ENCODE data around the gene MXRA8.

The MXRA8 gene

DNA sequence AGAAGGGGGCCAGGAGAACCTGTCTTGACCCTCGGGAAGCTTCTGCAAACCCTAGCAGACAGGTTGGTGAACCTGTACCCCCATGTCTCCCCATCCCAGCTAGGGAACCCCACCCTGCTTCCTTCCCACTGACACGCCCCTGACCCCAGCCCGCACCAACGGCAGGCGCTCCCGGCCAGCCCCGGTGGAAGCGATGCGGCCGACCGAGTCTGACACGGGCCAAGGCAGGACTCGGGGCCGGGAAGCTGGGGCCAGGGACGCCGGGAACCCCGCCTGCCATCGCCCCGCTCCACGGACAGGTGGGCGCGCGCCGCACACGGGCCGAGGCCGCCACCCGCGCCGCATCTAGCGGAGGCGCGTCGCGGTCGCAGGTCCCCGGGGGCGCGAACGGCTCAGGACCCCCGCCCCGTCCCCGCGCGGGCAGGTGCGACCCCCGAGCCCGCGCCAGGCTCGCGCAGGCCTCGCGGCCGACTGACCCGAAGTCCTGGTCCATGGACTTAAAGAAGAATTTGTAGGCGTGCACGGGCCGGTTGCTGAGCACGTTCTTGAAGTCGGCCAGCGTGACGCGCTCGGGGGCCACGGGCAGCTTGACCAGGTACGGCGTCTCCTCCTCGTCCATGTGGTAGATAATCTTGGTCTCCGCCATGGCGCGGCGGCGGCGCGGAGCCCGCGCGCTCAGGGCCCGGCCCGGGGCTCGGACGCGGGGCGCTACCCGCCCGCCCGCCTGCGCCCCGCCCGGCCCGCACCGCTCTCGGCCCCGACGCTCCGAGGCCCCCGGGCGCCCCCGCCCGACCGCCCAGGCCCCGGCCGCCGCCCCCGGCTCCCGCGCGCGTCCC is 9.7 kb downstream of the MXRA8 start:
- no peak for DNase-seq

DNA sequence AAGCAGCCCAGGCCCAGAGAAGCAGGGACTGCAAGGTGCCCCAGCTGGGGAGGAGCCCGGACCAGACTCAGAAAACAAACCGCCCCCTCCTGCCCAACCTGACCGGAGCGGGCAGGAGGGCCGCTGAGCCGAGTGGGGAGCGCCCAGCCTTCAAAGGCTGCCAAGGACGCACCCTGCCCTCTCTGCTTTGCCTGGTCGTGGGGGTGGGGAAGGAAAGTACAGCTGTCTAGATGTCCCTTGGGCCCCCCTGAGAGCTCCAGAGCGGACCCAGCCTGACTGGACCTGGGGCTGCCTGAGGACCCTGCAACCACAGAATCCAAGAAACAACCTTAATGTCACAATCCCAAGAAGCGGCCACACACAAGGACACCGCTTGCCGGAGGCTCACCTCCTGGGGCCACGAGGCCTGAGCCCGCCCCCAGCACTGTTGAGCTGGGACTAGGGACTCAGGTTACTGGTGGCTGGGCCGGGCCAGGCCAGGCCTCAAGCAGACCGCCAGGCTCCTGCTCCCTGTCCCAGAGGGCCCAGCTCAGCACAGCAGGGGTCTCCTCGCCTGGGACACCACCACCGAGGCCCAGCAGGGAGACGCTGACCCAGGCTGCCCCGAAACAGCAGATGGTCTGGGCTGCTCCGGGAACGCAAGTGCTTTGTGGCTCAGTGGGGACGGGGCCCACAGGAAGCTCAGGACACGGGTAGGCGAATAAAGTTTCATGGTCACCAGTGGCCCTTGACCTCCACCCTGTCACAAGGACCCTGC is 10.5 kb downstream of the MXRA8 start:
- no peak for DNase-seq

DNA sequence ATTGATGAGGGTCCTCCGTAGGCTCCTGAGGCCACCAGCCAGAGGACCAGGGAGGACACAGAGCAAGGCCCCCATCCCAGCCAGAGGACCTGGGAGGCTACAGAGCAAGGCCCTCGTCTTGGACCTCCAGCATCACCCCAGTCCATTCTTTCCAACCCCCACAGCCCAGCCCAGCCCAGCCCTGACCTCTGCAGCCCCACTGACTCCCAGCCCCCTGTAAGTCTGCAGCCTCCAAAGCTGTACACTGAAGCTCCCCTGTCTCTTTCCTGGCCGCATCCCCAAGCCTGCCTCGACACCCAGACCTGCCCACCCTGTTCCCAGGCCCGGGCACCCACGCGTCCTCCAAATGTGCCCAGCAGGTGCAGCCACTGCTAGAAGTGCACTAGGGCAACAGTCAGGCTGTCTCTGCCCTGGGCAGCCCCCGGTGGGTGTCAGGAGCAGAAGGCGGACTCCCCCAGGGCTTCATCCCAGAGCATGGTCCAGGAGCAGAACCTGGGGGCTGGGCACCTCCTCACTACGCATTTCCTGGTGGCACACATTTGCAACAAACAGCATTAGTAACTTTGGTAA is 11.2 kb downstream of the MXRA8 start:
- no peak for DNase-seq

DNA sequence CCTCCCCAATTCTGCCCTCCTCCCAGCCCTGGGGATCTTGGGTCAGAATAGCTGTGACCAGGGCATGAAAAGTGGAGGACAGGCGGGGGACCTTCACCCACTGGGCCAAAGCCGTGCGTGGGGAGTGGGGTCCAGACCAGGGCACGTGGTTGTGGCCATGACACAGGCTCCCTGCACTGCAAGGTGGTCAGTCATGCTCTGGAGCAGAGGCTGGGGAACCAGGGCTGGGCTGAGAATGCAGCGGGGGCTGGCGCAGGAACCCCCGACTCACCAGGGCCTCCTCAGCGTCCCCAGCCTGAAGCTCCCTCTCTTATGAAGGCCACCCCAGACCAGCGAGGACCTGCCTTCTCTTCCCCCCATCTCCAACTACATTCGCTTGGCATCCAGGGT is 11.9 kb downstream of the MXRA8 start:
- no peak for DNase-seq

DNA sequence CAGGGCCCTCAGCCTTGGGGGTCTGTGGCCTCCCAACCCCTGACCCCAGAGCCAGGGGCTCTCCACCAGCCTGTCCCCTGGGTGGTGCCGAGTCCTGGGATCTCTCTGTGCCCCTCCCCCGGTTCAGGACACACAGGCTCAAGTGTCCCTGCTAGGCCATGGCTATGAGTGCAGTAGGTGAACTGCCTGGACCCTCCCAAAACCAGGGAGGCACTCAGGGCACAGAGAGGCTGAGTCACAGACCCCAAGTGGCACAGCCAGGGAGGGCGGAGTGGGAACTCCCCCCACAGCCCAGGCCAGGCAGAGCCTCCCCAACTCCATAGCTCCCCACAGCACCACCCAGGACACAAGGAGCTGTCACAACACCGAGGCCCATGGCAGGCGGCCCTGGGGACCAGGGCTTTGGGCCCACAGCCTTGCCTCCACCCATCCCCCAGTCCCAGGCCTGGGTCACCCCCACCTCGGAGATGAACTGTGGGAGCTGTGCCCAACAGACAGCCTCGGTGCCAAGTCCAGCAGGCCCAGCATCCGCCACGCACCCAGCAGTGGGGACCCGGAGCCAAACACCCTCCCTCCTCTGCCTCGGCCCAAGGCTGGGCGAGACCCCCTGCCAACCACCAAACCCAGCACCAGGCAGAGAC is 12.4 kb downstream of the MXRA8 start:
- DNase-seq = no peak

DNA sequence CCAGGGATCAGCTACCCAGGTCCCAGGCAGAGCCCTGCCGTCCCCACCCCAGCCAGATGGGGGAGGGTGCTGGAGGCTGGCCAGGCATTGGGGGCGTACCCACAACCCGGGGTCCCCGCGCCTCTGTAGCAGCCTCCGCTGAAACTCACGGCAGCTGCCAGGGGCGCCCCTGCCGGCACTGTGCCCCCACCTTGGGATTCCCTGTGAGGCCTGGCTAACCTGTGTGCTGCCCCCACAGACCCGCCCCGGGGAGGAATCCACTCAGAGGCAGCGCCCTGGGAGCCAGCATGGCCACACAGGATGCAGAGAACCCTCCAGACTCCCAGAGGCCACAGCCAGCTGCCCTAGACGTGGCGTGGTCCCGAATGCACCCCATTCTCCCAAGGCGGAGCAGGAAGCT is 13.0 kb downstream of the MXRA8 start:
- no peak for DNase-seq

DNA sequence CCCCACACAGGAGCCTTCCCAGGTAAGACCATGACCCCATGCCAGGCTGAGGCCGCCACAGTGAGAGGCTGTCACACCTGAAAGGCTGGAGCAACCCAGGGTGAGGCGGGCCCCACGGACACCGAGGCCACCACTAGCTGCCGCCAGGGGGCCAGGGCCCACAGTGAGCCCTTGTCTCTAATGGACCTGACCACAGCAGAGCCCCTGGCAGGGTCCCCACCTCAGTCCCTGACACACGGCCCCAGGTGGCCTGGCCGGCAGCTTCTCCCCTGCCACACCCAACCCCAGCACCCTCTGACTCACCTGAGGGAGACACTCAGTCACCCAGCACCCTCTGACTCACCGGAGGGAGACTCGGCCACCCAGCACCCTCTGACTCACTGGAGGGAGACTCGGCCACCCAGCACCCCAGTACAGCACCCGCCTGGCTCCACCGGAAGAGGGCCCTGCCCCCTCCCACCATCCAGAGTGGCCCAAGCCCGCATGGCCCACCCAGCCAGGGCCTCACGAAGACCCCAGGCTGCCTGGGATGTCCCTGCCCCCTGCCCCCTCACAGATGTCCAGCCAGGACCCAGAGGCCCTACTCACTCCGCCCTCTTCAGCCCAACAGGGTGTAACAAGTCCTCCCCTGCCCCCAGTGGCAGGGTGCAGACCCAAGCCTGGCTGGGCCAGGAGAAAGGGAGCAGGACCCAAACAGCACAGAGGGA is 13.5 kb downstream of the MXRA8 start:
- no peak for DNase-seq

DNA sequence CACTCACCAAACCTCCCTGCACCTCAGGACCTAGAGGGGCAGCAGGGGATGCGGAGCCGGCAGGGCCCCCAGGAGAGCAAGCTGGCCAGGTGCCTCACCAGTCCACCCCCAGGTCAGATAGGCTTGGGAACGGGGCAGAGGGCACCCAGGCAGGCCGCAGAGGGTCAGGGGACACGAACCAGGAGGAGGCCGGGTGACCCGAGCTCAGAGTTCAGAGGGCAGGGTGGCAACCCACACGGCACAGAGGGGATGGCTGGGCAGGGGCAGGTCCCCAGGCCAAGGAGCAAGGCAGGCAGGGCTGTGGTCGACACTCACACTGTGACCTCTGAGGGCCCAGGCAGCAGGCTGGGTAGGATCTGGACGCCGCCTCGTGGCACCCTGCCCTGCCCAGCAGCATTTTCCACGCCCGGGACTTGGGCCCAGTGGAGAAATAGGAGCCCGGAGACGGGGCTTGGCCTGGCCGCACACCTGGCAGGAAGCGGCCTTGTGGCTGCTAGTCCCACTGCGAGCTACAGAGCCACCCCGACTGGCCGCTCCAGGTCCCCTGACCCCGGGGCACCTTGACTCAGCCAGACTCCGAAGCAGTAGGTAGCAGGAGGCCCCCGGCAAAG is 14.4 kb downstream of the MXRA8 start:
- no peak for DNase-seq

DNA sequence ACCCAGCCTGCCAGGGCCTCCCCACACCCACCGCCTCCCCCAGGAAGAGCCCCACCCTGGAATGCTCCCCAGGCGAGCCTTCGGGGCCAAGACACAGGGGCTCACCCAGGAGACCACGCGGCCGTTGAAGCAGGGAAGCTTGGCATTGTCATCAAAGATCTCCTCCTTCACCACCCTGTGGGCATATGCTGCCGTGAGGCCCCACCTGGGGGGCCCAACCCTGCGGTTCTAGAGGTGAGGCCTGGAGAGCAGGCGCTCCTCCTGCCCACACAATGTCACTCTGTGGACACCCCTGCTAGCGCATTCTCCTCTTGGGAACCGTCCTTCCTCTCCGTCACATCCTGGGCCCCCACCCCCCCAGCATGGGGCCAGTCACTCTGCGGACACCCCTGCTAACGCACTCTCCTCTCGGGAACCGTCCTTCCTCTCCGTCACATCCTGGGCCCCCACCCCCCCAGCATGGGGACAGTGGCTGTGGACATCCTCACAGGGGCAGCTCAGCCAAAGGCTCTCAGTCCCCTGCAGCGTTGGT is 15.7 kb downstream of the MXRA8 start:
- no peak for DNase-seq

DNA sequence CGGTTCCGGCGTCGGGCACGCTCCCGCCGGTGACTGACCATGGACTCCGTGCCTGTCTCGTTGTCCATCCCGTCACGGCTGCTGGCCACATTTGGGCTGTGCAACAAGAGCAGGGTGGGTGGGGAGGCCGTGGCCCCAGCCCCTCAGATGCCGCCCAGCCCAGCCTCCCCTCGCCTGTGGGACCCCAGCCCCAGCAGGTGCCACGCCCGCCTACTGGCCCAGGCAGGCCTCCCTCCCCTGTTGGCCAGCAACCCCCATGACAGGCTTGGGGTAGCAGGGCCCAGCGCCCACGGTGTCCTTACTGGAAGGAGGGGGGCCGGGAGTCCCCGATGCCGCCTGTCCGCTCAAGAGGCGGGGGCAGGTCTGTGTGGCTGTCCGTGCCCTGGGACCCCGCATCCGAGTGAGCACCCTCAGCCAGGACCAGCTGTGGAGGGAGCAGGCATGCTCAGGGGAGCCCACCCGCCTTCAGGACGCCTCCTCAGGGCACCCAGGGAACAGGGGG is 16.2 kb downstream of the MXRA8 start:
- DNase-seq = no peak

DNA sequence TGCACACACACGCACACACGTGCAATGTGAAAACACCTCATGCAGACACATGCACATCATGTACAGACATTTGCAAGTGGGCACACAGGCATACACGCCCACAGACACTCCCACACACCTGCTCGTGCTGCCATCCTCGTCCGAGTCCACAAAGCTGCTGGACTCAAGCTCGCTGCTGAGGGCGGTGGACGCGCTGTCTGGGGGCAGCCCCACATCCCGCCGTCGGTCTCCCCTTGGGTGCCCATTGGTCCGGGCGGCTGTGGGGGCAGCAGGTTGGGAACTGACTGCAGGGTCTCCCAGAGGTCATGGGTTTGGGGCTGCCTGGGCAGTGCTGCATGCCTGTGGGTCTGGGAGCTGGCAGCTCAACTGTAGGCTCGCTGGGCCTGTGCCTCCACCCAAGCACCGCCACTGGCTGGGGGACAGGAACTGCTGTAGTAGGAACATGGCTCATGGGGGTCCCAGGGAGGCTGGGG is 16.8 kb downstream of the MXRA8 start:
- no peak for DNase-seq

DNA sequence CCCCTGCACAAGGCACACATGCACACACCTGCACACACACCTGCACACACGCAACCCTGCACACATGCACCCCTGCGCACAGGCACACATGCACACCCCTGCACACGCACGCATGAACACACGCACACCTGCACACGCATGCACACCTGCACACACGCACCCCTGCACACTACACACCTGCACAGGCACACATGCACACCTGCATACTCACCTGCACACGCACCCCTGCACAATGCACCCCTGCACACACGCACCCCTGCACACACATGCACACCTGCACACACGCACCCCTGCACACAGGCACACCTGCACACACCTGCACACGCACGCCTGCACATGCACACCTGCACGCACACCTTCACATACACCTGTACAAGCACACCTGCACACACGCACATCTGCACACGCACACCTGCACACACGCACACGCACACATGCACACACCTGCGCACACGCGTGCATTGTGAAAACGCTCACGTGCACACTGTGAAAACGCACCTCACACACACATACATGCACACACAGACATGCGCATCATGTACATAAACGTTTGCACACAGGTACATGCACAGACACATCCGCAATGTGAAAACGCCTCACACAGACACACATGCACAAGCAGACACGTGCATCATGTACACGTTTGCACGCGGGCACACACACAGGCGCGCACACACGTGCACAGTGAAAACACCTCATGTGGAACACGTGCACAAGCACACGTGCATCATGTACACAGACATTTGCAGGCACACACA is 17.4 kb downstream of the MXRA8 start:
- no peak for DNase-seq

DNA sequence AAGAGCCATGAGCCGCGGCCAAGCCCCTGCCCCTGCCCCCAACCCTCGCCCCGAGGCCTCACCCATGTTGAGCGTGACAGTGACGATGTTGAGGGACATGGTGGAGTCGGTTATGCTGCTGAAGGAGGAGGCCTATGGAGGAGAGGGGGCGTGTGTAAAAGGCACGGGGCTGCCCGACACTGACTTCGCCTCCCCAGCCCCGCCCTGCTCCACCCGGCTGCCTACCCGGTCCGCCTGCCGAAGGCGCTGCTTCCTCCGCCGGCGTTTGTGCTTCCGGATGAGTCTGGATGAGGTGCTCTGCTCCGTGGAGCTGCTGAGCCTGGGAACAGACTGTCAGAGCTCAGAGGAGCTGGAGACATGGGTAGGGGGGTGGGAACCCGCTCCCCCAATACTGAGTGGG is 18.2 kb downstream of the MXRA8 start:
- no peak for DNase-seq

DNA sequence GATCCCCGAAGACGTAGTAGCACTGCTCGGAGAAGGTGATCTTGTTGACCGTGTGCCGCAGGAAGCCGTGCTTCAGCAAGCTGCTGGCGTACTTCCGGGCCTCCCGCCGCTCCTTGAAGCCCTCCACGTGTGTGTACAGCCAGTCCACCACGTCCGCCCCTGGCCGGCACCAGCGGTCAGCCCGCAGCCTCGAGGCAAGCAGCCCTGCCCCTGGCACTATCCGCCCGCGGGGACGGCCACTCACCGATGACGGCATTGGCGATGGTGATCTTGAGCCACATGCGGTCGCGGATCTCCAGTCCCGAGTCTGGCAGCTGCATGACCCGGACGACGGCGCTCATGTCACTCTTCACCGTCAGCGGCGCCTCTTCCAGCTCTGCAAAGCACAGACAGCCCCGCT is 20.1 kb downstream of the MXRA8 start:
- DNase-seq = no peak

DNA sequence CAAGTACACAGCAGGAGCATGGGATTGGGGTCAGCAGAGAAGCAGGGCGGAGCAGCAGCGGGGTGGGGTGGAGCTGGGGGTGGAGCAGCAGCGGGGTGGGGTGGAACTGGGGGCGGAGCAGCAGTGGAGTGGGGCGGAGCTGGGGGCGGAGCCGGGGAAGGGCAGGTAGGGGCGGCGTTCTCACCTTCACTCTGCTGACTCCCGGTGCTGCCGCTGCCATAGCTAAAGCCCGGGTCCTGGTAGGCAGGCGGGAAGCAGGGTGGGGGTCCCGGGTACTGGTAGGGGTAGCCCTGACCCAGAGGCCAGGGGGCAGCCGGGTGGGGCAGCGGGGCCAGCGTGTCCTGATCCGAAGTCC is 20.6 kb downstream of the MXRA8 start:
- no peak for DNase-seq

DNA sequence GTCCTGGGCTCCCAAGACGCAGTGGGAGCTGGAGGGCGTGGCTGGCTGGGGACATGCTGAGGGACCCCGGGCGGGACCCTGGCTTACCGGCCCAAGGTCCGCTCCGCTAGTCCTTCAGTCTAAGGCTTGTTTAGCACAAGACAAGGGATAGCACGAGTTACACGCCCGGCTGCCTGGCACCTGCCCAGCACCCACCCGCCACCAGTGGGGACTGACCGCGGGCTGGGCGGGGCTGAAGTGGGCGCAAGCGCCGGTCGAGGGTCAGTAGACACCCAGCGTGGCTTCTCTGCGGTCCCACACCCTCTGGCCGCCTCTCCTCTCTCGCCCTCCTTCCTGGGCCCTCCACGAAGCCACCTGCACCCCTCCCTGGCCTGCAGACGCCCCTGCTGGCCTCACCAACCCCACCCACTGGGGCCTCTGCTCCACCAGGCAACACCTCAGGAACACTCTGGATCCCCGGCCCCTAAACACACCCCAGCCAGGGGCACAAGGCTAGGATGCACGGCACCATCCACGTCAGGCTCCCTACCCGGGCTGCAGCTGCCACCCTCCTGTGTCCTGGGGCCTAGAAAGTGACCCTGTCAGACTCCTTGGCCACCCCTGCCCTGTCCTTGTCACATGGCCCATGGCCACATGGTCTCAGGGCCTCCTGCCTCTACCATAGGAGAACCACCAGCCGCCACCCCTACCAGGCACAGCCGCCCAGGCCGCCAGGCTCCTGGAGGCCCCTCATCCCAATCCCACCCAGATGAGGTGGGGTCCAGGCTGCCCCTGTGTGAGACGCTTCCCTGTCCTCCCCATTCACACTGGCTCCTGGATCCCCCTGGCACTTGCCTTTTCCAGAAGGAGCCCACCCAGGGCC is 21.2 kb downstream of the MXRA8 start:
- no peak for DNase-seq

DNA sequence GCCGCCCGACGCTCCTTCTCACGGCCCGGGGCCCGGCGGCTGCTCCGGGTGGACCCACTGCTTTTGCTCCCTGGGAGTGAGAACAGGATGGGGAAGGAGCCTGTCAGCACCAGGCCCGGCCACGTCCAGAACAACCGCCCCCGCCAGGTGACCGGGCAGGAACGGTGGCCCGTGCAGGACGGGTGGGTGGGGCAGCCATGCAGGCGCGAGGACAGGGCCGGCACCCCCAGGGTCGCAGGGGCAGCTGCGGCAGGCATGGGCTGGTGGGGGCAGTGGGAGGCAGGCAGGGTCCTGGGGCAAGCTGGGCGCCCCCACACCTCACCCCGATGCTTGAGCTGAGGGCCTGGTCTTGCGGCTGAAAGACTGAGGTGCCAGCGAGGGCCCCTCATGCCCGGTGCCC is 21.9 kb downstream of the MXRA8 start:
- DNase-seq = no peak

DNA sequence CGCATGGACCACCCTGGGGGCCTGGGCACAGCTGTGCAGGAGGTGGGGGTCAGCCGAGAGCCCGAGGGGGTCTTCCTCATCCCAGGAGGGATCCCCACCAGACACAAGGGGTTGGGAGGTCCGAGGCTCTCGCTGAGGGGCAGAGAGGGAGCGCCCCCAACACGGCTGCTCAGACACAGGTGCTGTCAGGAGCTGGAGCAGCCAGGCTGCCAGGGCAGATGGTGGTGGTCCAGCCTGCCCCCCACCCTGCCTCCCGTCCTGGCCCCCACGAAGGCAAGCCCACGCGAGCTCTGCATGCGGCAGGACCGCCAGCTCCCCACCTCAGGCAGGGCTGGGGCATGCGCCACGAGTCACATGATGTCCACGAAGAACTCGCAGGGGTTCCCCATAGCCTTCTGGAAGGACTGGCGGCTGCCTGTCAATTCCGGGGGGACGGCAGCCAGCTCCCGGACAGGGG is 22.5 kb downstream of the MXRA8 start:
- DNase-seq = no peak

DNA sequence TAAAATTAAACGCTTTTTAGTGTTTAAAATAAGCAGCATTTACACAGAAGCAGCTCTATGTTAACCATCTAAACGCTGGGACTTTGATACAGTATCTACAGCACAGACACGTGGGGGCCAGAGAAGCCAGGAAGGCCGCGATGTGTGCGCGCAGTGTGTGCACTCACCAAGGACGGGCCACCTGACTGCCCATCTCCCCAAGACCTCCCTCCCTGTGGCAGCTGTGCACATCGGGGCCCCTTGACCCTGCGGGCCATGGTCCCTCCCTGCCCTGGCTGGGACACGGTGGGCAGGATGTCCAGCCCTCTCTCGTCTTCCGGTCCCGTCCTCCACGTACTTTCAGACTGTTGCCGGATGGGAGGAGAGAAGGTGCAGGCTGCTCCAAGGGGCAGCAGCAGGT is 23.1 kb downstream of the MXRA8 start:
- DNase-seq = no peak

DNA sequence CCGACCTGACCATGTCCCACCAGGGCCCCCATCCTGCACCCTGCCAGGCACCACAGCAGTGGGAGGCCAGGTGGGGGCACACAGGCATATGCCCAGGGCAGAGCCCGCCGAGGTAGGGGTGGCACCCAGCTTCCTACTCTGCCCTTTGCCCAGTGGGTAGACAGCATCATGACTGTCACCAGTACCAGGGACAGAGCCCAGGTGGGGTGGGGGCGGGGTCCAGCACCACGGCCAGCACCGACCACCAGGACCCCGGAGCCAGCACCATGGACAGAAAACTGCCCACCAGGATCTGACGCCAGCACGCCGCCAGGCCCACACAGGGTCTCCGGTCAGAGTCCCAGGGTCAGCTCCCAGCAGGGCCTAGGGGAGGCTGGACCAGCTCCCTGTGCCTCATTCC is 23.5 kb downstream of the MXRA8 start:
- DNase-seq = no peak
